SK-N-SH (cell line): ENCODE data around the gene PPP2R1B. TPM values are rescaled to one million over a fixed set of nuclear protein-coding genes. Genes with fewer than 3 reads are reported as not detected.

Experiments
- CTCF ChIA-PET: fragments of 300-600, 350-600 bp; formaldehyde crosslinking; extraction: SDS; loops from one replicate; lab custom pipeline; 2021; lab: Yijun Ruan, JAX
- POLR2A ChIA-PET: fragments of 350-600 bp; sonication (Branson Sonifier 250); formaldehyde crosslinking; extraction: SDS; loops from one replicate; lab custom pipeline; 2020; ENCODE audit warnings: antibody characterized with exemption, inconsistent platforms; lab: Yijun Ruan, JAX
- DNase-seq: peaks from one replicate; pipeline ENCODE4 v3.0.0; 2012
- H2AFZ ChIP-seq: fragments of 200-600 bp; sonication (generic); 2 replicates; pipeline ENCODE4 v1.8.1; 2016; ENCODE audit warnings: antibody characterized with exemption, mild to moderate bottlenecking, low read depth
- H3F3A ChIP-seq: fragments of 200-600 bp; sonication (generic); replicated peaks from 2 replicates; pipeline ENCODE3; 2016; ENCODE audit warnings: antibody characterized with exemption, mild to moderate bottlenecking; ENCODE audit not compliant: insufficient read depth
- H3K27ac ChIP-seq, 2 experiments: fragments of 200-500 bp in 1 of 2; fragments of 200-600 bp in 1 of 2; sonication (Bioruptor generic) in 1 of 2; sonication (generic), shearing (Covaris generic) in 1 of 2; 2 replicates each; pipeline versions ENCODE4 v1.5.1 to v1.6.1; 2014 to 2016; ENCODE audit warnings: low read depth in 2 of 2, inconsistent platforms in 1 of 2, low read length in 1 of 2, mild to moderate bottlenecking in 1 of 2, mixed read lengths in 1 of 2
- H3K27me3 ChIP-seq: fragments of 200-600 bp; sonication (generic), shearing (Covaris generic); 2 replicates; pipeline ENCODE4 v1.6.1; 2016; ENCODE audit warnings: mixed run types; ENCODE audit not compliant: insufficient read depth
- H3K36me3 ChIP-seq, 2 experiments: fragments of 200-500 bp in 1 of 2; fragments of 200-600 bp in 1 of 2; sonication (Bioruptor generic) in 1 of 2; sonication (generic) in 1 of 2; replicated peaks in 1 of 2; 2 replicates each; pipeline versions ENCODE3 to v1.5.1; 2014 to 2016; ENCODE audit warnings: low read length in 1 of 2, mild to moderate bottlenecking in 1 of 2; ENCODE audit not compliant: insufficient read depth in 2 of 2, control insufficient read depth in 1 of 2
- H3K4me1 ChIP-seq, 2 experiments: fragments of 200-500 bp in 1 of 2; fragments of 200-600 bp in 1 of 2; sonication (Bioruptor generic) in 1 of 2; sonication (generic), shearing (Covaris generic) in 1 of 2; 2 replicates each; pipeline versions ENCODE4 v1.5.1 to v1.6.1; 2014 to 2016; ENCODE audit warnings: low read depth in 1 of 2, low read length in 1 of 2, mixed run types in 1 of 2; ENCODE audit not compliant: insufficient read depth in 2 of 2, control insufficient read depth in 1 of 2
- H3K4me2 ChIP-seq: fragments of 200-600 bp; sonication (generic), shearing (Covaris generic); 2 replicates; pipeline ENCODE4 v1.6.1; 2017; ENCODE audit warnings: mixed run types
- H3K4me3 ChIP-seq, 2 experiments: fragments of 200-500 bp in 1 of 2; fragments of 200-600 bp in 1 of 2; sonication (Bioruptor generic) in 1 of 2; sonication (generic), shearing (Covaris generic) in 1 of 2; 2 replicates each; pipeline versions ENCODE4 v1.5.1 to v1.8.1; 2014 to 2016; ENCODE audit warnings: low read depth in 2 of 2, inconsistent platforms in 1 of 2, low read length in 1 of 2, mild to moderate bottlenecking in 1 of 2, mixed read lengths in 1 of 2, moderate library complexity in 1 of 2
- H3K79me2 ChIP-seq: fragments of 200-600 bp; sonication (generic); 2 replicates; pipeline ENCODE4 v1.8.1; 2017; ENCODE audit warnings: mild to moderate bottlenecking; ENCODE audit not compliant: insufficient read depth
- H3K9ac ChIP-seq: fragments of 200-600 bp; sonication (generic); 2 replicates; pipeline ENCODE4 v1.6.1; 2017; ENCODE audit warnings: mixed run types
- H3K9me2 ChIP-seq: fragments of 200-600 bp; sonication (generic); 2 replicates; pipeline ENCODE4 v1.6.1; 2017; ENCODE audit warnings: mixed run types
- H3K9me3 ChIP-seq: fragments of 200-600 bp; sonication (generic); 2 replicates; pipeline ENCODE4 v1.6.1; 2017; ENCODE audit warnings: mixed run types, mild to moderate bottlenecking, moderate library complexity
- H4K20me1 ChIP-seq: fragments of 200-600 bp; sonication (generic); 2 replicates; pipeline ENCODE4 v1.6.1; 2017; ENCODE audit warnings: mild to moderate bottlenecking, mixed run types; ENCODE audit not compliant: insufficient read depth
- CHD2 ChIP-seq: fragments of 150-350 bp; IDR thresholded peaks from 2 replicates; pipeline ENCODE4 v1.6.1; 2018; ENCODE audit warnings: low read length; ENCODE audit not compliant: partially characterized antibody
- CTCF ChIP-seq: fragments of 200-600 bp; sonication (generic); IDR thresholded peaks from 2 replicates; pipeline ENCODE4 v1.6.1; 2017; ENCODE audit warnings: antibody characterized with exemption, mild to moderate bottlenecking, moderate library complexity
- ELF1 ChIP-seq: IDR thresholded peaks from 2 replicates; pipeline ENCODE4 v1.4.0; 2012
- FOXJ3 ChIP-seq: sonication (generic); formaldehyde crosslinking; IDR thresholded peaks from 2 replicates; pipeline ENCODE4 v1.5.1; 2020; ENCODE audit warnings: mild to moderate bottlenecking, missing genetic modification reagents
- JUND ChIP-seq: IDR thresholded peaks from 2 replicates; pipeline ENCODE4 v1.4.0; 2012
- MEF2A ChIP-seq: IDR thresholded peaks from 2 replicates; pipeline ENCODE4 v1.4.0; 2012; ENCODE audit warnings: low read depth, borderline replicate concordance
- NFIC ChIP-seq: IDR thresholded peaks from 2 replicates; pipeline ENCODE4 v1.4.0; 2012; ENCODE audit warnings: borderline replicate concordance
- NRF1 ChIP-seq: IDR thresholded peaks from 2 replicates; pipeline ENCODE4 v1.6.1; 2012; ENCODE audit warnings: low read depth, mild to moderate bottlenecking, low read length
- RAD21 ChIP-seq: IDR thresholded peaks from 2 replicates; pipeline ENCODE4 v1.6.1; 2012; ENCODE audit warnings: mild to moderate bottlenecking, low read length
- SIN3A ChIP-seq: IDR thresholded peaks from 2 replicates; pipeline ENCODE4 v1.6.1; 2012; ENCODE audit warnings: low read depth, mild to moderate bottlenecking, low read length, moderate library complexity, borderline replicate concordance
- SMC3 ChIP-seq: IDR thresholded peaks from 2 replicates; pipeline ENCODE4 v1.6.1; 2012; ENCODE audit warnings: low read depth, low read length, improper control_type of control experiment
- USF2 ChIP-seq: fragments of 150-350 bp; IDR thresholded peaks from 2 replicates; pipeline ENCODE4 v1.6.1; 2017; ENCODE audit warnings: antibody characterized with exemption, low read length, low read depth, borderline replicate concordance
- WGBS: methylation state at CpG from one replicate; pipeline ENCODE4 v1.1.6; 2017; ENCODE audit warnings: low lambda C conversion rate; 5-methylcytosine and 5-hydroxymethylcytosine counted together
- polyA plus RNA-seq, 3 experiments: library from polyadenylated mRNA; depleted of rRNA; stranded (reverse); fragments of >200 nt; gene quantifications; 2 replicates each; pipeline ENCODE4 v1.2.3, GENCODE V29; 2012
- TF ChIP-seq, protein P1 (sequence below): IDR thresholded peaks from 2 replicates; pipeline ENCODE4 v1.4.0; 2012; ENCODE audit warnings: low read depth
- TF ChIP-seq, protein P2 (sequence below): fragments of 150-350 bp; IDR thresholded peaks from 2 replicates; pipeline ENCODE4 v1.6.1; 2016; ENCODE audit warnings: mild to moderate bottlenecking, low read depth, low read length

Gene PPP2R1B
- polyA plus RNA-seq, 1 of the 3 experiments (the other 2 are of a cell fraction), result 25.9 TPM

GRCh38 chr11:111762526-111762925 is 3.7 kb downstream of the PPP2R1B start:
- Histone ChIP-seq H3K9ac (no peak overlapping the region), H3K36me3 (peaks cover 44 to 54% of the 10 kb centered on the region in 2 experiments), H4K20me1 (no peaks in the 10 kb centered on the region), H3K79me2 (peaks cover 54% of the 10 kb centered on the region), H3K9me3 (no peaks in the 10 kb centered on the region), H3F3A (peaks cover 14% of the 10 kb centered on the region), H3K9me2 (no peaks in the 10 kb centered on the region), H3K4me2 (no peak overlapping the region), H2AFZ (no peak overlapping the region), H3K27me3 (no peaks in the 10 kb centered on the region)
- ChIA-PET CTCF (interaction anchor here (1.1 to 2.4 kb wide), 3 partner anchors 15 to 161 kb away, joined by 3 to 16 read pairs (median 4); partner anchors contain the start of gene SIK2), POLR2A (interaction anchor here (0.5 kb wide), 1 partner anchor 143 kb away, joined by 4 read pairs; no protein-coding TSS in a partner anchor)
- WGBS, result 100% methylated on average over 5 of the region's 5 CpGs
- TF ChIP-seq NRF1 (no peak), USF2 (no peak), FOXJ3 (CRISPR knock-in tag) (no peak), ELF1 (no peak), SIN3A (no peak), NFIC (no peak)
- TF ChIP-seq, protein P1, sequence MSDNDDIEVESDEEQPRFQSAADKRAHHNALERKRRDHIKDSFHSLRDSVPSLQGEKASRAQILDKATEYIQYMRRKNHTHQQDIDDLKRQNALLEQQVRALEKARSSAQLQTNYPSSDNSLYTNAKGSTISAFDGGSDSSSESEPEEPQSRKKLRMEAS, result no peak
- TF ChIP-seq, protein P2, sequence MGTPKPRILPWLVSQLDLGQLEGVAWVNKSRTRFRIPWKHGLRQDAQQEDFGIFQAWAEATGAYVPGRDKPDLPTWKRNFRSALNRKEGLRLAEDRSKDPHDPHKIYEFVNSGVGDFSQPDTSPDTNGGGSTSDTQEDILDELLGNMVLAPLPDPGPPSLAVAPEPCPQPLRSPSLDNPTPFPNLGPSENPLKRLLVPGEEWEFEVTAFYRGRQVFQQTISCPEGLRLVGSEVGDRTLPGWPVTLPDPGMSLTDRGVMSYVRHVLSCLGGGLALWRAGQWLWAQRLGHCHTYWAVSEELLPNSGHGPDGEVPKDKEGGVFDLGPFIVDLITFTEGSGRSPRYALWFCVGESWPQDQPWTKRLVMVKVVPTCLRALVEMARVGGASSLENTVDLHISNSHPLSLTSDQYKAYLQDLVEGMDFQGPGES, result no peak
- TF ChIP-seq, all 33 proteins: peak for 0
- DNase-seq, result no peak
- Histone ChIP-seq H3K4me3 (no peak overlapping the region), H3K27ac (no peak overlapping the region), H3K4me1 (peaks cover 5% of the 10 kb centered on the region in 2 experiments; a peak in 3 of 4 replicates)

- Histone ChIP-seq H3K4me1 (peaks cover 0 to 5% of the 10 kb centered on the region in 2 experiments; a peak in 2 of 4 replicates), H3K9ac (no peak overlapping the region), H3F3A (peaks cover 6% of the 10 kb centered on the region), H3K9me3 (no peaks in the 10 kb centered on the region), H3K27me3 (no peaks in the 10 kb centered on the region), H3K79me2 (peaks cover 54% of the 10 kb centered on the region), H3K9me2 (no peaks in the 10 kb centered on the region), H3K27ac (no peak overlapping the region), H3K4me2 (no peak overlapping the region), H3K36me3 (peaks cover 54 to 68% of the 10 kb centered on the region in 2 experiments), H2AFZ (no peak overlapping the region), H3K4me3 (no peak overlapping the region), H4K20me1 (no peaks in the 10 kb centered on the region)
- TF ChIP-seq SIN3A (no peak), RAD21 (no peak), MEF2A (no peak), NFIC (no peak), ELF1 (no peak), USF2 (no peak), NRF1 (no peak), SMC3 (no peak), CTCF (no peak), CHD2 (no peak), JUND (no peak)
- TF ChIP-seq, protein P2, result no peak
- TF ChIP-seq, protein P1, result no peak
- DNase-seq, result no peak
- POLR2A ChIA-PET, result no interaction called here
- WGBS, result 93% methylated on average over 4 of the region's 4 CpGs
- CTCF ChIA-PET, result interaction anchor here (0.9 to 3.0 kb wide), 4 partner anchors 14 to 157 kb away, joined by 3 to 12 read pairs (median 3); no protein-coding TSS in a partner anchor
These were observed 5.2 kb downstream of the PPP2R1B start for GRCh38 chr11:111761036-111761435.
